ENCODE data around the gene RAB1B.

GRCh38 chr11:66283461-66284105 lies 15.1 kb downstream of the RAB1B start:
- TF ChIP-seq POLR2A (IDR thresholded peaks at IDR 0.05) (no peak), CTCF (IDR thresholded peaks at IDR 0.05) (no peak)
